Measurements from ENCODE around the gene TNC. TPM values are rescaled to one million over a fixed set of nuclear protein-coding genes. Genes with fewer than 3 reads are reported as not detected.

Gene TNC
- total and polyA plus RNA-seq, 2 donors (not counting 1 experiment from before 2014, with no cell fraction given): not detected

DNA sequence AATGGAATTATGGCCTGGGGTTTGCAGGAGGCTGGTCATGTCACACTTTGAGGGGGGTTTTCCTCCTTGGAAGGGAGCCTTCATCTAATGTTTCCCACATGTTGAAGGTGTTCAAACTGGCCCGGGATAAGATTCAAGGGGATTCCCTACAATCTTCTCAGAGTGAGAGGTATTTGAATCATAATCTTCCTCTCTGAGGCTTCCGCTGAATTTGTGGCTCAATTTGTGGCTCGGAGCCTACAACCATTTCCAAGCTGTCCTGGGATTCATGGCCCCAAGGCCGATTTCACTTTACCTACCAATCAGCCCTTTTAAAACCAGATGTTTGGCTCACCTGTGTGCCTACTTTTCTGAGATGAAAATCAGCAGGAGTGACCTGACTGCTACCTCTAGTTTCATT is 3.9 kb downstream of the TNC start:
- no peak for TF ChIP-seq CTCF (IDR thresholded peaks at IDR 0.05)
- TF ChIP-seq EZH2 (IDR thresholded peaks at IDR 0.05; ENCODE audit: borderline replicate concordance, insufficient read depth, low read depth, low read length, poor library complexity, severe bottlenecking): no peak
- ATAC-seq (ENCODE audit: low read depth): no peak
- no peak overlapping the region for H3K4me3 Mint-ChIP-seq
- no peak overlapping the region for H3K27ac Mint-ChIP-seq
- 92% methylated on average over 3 of the region's 4 CpGs for WGBS (ENCODE audit: insufficient coverage)
- H3K4me1 Mint-ChIP-seq: peaks cover 5% of the 10 kb centered on the region
- peaks cover 0 to 4% of the 10 kb centered on the region in 2 donors for H3K4me1 ChIP-seq (ENCODE audit: control insufficient read depth in 2 of 2, insufficient read depth in 2 of 2, low read length in 2 of 2)
- H2AFZ ChIP-seq (ENCODE audit: insufficient read depth, low read depth, low read length, poor library complexity, severe bottlenecking): no peak overlapping the region
- no peaks in the 10 kb centered on the region for H4K20me1 ChIP-seq (ENCODE audit: control insufficient read depth, insufficient read depth, low read length, poor library complexity, severe bottlenecking)
- H3K4me2 ChIP-seq (replicated peaks; ENCODE audit: low read depth, low read length, poor library complexity, severe bottlenecking): no peak overlapping the region
- no peak overlapping the region for H3K27ac ChIP-seq (ENCODE audit: low read length in 2 of 2)
- H3K27me3 ChIP-seq (replicated peaks in 1 of 4; ENCODE audit: control extremely low read depth in 1 of 4, control insufficient read depth in 3 of 4, insufficient read depth in 4 of 4, low read length in 3 of 4): peaks cover 0 to 31% (median 14%) of the 10 kb centered on the region in 4 experiments
- ChIA-PET CTCF (no interaction called here), POLR2A (no interaction called here)
- no peaks in the 10 kb centered on the region for H3K79me2 ChIP-seq (ENCODE audit: control insufficient read depth, insufficient read depth, low read length)
- DNase-seq: no peak
- no peak overlapping the region for H3K9ac ChIP-seq (ENCODE audit: low read length)
- H3K4me3 ChIP-seq (ENCODE audit: control extremely low read depth in 1 of 5, extremely low read depth in 1 of 5, insufficient read depth in 1 of 5, low read depth in 2 of 5, low read length in 4 of 5): no peak overlapping the region
- H3K9me3 Mint-ChIP-seq (ENCODE audit: insufficient read depth): no peaks in the 10 kb centered on the region
- intact Hi-C loops (cut with micrococcal nuclease): no loop called here
- H3K36me3 ChIP-seq (replicated peaks in 1 of 2; ENCODE audit: control extremely low read depth in 1 of 2, control insufficient read depth in 1 of 2, extremely low read depth in 1 of 2, insufficient read depth in 2 of 2, low read length in 1 of 2): no peaks in the 10 kb centered on the region
- H3K27me3 Mint-ChIP-seq: peaks cover 51% of the 10 kb centered on the region
- H3K9me3 ChIP-seq (ENCODE audit: control extremely low read depth in 1 of 3, control insufficient read depth in 2 of 3, insufficient read depth in 1 of 3, low read length in 2 of 3): no peaks in the 10 kb centered on the region

DNA sequence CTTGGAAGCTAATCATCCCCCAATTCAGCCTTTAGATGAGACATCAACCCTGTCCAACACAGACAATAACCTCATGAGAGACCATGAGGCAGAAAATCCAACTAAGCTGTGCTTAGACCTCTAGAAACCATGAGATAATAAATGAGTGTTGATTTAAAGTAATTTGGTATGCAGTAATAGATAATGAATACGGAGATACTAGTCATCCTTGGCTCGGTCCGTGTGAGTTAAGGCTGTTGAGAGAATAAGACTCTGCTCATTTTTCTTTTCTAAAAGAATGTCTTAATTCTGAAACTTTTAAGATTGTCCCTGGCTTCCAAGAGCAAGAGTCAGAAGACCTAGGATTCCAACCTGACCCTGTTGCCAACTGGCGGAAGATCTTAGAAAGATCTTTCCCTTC is 6.1 kb downstream of the TNC start:
- intact Hi-C loops (cut with micrococcal nuclease): no loop called here
- no peak overlapping the region for H3K4me2 ChIP-seq (replicated peaks; ENCODE audit: low read depth, low read length, poor library complexity, severe bottlenecking)
- H3K9me3 ChIP-seq (ENCODE audit: control extremely low read depth in 1 of 3, control insufficient read depth in 2 of 3, insufficient read depth in 1 of 3, low read length in 2 of 3): no peaks in the 10 kb centered on the region
- ChIA-PET CTCF (no interaction called here), POLR2A (no interaction called here)
- peaks cover 0 to 14% (median 7%) of the 10 kb centered on the region in 4 experiments for H3K27me3 ChIP-seq (replicated peaks in 1 of 4; ENCODE audit: control extremely low read depth in 1 of 4, control insufficient read depth in 3 of 4, insufficient read depth in 4 of 4, low read length in 3 of 4)
- no peaks in the 10 kb centered on the region for H3K36me3 ChIP-seq (replicated peaks in 1 of 2; ENCODE audit: control extremely low read depth in 1 of 2, control insufficient read depth in 1 of 2, extremely low read depth in 1 of 2, insufficient read depth in 2 of 2, low read length in 1 of 2)
- Mint-ChIP-seq H3K27ac (no peak overlapping the region), H3K4me3 (no peak overlapping the region), H3K27me3 (peaks cover 39% of the 10 kb centered on the region), H3K9me3 (ENCODE audit: insufficient read depth) (no peaks in the 10 kb centered on the region), H3K4me1 (no peaks in the 10 kb centered on the region)
- WGBS (ENCODE audit: insufficient coverage): 100% methylated on average over 1 of the region's 4 CpGs
- no peaks in the 10 kb centered on the region for H4K20me1 ChIP-seq (ENCODE audit: control insufficient read depth, insufficient read depth, low read length, poor library complexity, severe bottlenecking)
- H3K4me3 ChIP-seq (ENCODE audit: control extremely low read depth in 1 of 5, extremely low read depth in 1 of 5, insufficient read depth in 1 of 5, low read depth in 2 of 5, low read length in 4 of 5): no peak overlapping the region
- H3K4me1 ChIP-seq (ENCODE audit: control insufficient read depth in 2 of 2, insufficient read depth in 2 of 2, low read length in 2 of 2): no peaks in the 10 kb centered on the region
- no peaks in the 10 kb centered on the region for H3K79me2 ChIP-seq (ENCODE audit: control insufficient read depth, insufficient read depth, low read length)
- no peak overlapping the region for H3K27ac ChIP-seq (ENCODE audit: low read length in 2 of 2)
- no peak for ATAC-seq (ENCODE audit: low read depth)
- no peak overlapping the region for H2AFZ ChIP-seq (ENCODE audit: insufficient read depth, low read depth, low read length, poor library complexity, severe bottlenecking)
- no peak overlapping the region for H3K9ac ChIP-seq (ENCODE audit: low read length)
- no peak for DNase-seq
- TF ChIP-seq EZH2 (IDR thresholded peaks at IDR 0.05; ENCODE audit: borderline replicate concordance, insufficient read depth, low read depth, low read length, poor library complexity, severe bottlenecking) (no peak), CTCF (IDR thresholded peaks at IDR 0.05) (no peak)

Measured in B cell (primary cell).